Glomerular endothelial cell (primary cell): Measurements from ENCODE around the gene LIPG. TPM values are rescaled to one million over a fixed set of nuclear protein-coding genes. Genes with fewer than 3 reads are reported as not detected.
"Not testable (repeated sequence)": the region's sequence is repeated elsewhere in the genome, so short reads cannot be mapped to it uniquely, and the experiment has no call there.

ENCODE experiments used
- DNase-seq: peaks from one replicate; pipeline ENCODE4 v3.0.0-alpha.2; 2011; ENCODE audit warnings: low read depth, low spot score; ENCODE audit errors: extremely low read depth
- total RNA-seq: library from RNA; depleted of rRNA; stranded (reverse); fragments of >200 nt; gene quantifications from 2 replicates; pipeline ENCODE4 v1.2.3, GENCODE V29; 2015

The LIPG gene
- total RNA-seq, 1 donor from 2014 or later: 185 TPM

DNA sequence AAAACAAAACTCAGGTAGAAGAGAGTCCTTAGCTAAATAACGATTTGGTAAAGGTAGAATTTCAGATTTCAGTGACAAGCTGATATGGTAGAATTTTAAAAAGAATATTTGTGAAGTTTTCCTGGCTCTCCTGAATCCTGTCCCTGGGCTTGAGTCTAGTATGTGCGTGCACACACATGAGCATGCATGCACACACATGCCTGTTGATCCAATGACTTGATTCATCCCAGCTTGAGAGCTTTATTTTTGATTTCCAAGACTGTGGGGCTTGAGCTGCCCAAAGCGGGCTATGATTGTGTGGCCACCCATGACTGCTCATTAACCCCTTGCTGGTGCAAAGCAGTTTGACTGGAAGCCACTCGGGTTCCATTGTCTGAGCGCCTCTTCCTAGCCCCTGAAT, 9.0 kb downstream of the LIPG start:
- no peak for DNase-seq

DNA sequence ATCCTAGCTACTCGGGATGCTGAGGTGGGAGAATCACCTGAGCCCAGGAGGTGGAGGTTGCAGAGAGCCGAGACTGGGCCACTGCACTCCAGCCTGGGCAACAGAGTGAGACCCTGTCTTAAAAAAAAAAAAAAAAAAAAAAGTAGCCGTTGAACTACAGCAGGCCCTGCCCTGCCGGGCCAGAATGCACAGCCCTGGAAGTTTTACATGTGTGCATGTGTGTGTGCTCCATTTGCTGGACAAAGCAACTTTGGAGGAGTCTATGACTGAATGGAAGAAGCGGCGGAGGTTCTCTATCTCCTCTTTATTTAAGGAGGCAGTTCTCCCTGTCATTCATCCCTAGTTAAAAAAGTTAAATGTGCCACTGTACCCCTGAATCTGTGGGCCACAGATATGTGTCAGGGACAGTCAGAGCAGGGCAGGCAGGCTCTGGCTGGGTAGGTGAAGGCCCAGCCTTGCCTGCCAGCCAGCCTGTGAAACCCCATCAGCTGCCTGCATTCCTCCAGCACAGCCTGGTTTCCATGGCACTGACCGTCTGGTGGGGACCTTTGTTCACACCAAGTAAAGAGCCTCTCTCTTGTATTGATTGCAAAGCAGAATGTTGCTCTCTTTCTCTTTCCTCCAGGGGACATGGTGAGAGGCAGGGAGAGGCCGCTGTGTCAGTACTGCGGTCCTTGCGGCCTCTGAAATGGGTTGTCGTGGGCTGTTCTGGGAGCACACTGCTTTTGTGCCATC, 10.9 kb downstream of the LIPG start:
- DNase-seq: no peak

DNA sequence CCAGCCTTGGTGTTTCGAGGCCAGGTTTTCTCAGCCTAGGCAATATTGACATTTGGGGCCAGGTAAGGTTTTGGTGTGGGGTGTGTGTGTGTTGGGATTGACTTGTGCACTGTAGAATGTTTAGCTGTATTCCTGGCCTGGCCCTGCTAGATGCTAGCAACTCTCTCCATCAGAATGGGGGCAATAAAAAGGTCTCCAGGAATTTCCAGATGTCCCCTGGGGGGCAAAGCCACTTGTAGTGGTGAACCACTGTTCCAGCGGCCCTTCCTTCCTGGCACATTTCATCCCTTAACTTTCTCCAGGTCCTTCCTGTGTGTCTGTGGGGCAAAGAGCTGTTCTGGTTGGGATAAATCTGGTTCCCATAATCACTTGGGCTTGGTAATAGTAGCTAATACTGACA, 12.0 kb downstream of the LIPG start:
- no peak for DNase-seq

DNA sequence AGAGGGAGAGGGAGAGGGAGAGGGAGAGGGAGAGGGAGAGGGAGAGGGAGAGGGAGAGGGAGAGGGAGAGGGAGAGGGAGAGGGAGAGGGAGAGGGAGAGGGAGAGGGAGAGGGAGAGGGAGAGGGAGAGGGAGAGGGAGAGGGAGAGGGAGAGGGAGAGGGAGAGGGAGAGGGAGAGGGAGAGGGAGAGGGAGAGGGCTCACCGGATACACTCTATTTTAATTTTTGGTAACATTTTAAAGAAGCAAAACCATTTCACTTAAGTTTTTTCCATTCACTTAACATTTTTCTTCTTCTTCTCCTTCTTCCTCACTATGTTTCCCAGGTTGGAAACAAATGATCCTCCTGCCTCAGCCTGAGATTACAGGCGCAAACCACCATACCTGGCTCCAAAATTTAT, 17.2 kb downstream of the LIPG start:
- not testable (repeated sequence) for DNase-seq

DNA sequence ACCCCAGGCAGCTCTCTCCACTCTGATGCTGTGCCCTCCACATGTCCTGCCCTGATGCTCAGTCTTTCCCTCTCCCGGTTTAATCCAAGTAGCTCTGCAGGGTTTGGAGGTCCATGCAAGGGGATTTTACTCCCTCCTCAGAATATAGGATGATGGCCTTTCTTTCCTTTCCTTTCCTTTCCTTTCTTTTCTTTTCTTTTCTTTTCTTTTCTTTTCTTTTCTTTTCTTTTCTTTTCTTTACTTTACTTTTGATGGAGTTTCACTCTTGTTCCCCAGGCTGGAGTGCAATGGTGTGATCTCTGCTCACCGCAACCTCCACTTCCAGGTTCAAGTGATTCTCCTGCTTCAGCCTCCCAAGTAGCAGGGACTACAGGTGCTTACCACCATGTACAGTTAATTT, 17.7 kb downstream of the LIPG start:
- DNase-seq: not testable (repeated sequence)

DNA sequence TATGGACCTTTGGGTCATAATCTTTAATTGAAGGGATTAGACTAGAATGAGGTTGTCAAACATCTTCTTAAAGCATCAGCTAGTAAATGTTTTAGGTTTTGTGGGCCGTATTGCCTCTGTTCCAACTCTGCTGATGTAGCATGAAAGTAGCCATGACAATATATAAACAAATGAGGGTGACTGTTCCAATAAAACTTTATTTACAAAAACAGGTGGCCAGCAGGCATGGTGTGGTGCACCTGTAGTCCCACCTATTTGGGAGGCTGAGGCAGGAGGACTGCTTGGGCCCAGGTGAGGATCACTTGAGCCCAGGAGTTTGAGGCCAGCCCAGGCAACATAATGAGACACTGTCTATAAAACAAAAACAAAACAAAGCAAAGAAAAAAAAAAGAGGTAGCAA, 18.4 kb downstream of the LIPG start:
- DNase-seq: no peak

DNA sequence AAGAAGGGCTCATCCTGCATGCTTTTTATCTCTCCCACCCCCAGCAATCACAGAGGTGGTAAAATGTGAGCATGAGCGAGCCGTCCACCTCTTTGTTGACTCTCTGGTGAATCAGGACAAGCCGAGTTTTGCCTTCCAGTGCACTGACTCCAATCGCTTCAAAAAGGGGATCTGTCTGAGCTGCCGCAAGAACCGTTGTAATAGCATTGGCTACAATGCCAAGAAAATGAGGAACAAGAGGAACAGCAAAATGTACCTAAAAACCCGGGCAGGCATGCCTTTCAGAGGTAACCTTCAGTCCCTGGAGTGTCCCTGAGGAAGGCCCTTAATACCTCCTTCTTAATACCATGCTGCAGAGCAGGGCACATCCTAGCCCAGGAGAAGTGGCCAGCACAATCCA, 19.5 kb downstream of the LIPG start:
- DNase-seq: no peak

DNA sequence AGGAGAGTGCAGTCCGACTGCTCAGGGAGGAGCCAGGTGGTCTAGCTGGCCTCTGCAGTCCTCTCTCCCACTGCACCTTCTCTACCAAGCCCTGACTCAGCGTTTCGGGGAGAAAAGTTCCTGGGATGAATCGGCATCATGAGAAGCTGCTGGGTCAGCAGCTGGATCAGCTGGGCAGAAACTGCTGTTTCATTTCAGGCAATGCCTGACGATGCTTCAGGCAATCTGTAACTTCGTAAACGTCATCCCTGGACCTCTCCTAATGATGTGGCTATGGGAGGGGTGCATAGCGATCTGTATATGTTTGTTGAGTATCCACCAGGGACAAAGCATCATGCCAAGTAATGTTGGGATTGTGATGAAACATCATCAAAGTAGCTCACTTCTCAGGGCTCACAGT, 20.7 kb downstream of the LIPG start:
- no peak for DNase-seq

DNA sequence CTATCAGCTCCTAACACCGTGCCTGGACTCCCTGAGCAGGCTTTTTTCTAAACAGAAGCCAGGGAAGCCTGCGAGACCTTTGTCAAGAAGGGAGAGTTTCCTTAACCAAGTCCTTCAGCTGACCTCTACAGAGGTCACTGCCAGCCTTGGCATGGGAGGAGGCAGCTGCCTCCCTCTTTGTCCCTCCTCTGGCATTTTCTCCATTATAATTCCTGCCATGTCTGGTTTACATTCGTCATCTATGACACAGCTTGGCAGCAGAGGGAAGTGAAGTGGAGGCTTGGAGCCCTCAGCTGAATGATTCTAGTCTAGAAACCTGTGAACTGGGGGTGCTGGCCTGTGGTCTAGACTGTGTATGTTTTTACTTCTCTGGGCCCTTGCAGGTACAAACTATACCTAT, 22.5 kb downstream of the LIPG start:
- DNase-seq: no peak

DNA sequence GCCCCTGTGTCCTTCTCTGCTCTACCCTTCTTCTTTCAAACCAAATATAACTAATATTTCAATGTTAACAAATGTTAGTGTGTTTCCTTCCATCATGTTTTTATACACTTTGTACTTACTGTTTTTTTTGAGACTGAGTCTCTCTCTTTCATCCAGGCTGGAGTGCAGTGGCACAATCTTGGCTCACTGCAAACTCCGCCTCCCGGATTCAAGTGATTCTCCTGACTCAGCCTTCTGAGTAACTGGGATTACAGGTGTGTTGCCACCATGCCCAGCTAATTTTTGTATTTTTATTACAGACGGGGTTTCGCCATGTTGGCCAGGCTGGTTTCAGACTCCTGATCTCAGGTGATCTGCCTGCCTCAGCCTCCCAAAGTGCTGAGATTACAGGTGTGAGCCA, 23.1 kb downstream of the LIPG start:
- DNase-seq: not testable (repeated sequence)

DNA sequence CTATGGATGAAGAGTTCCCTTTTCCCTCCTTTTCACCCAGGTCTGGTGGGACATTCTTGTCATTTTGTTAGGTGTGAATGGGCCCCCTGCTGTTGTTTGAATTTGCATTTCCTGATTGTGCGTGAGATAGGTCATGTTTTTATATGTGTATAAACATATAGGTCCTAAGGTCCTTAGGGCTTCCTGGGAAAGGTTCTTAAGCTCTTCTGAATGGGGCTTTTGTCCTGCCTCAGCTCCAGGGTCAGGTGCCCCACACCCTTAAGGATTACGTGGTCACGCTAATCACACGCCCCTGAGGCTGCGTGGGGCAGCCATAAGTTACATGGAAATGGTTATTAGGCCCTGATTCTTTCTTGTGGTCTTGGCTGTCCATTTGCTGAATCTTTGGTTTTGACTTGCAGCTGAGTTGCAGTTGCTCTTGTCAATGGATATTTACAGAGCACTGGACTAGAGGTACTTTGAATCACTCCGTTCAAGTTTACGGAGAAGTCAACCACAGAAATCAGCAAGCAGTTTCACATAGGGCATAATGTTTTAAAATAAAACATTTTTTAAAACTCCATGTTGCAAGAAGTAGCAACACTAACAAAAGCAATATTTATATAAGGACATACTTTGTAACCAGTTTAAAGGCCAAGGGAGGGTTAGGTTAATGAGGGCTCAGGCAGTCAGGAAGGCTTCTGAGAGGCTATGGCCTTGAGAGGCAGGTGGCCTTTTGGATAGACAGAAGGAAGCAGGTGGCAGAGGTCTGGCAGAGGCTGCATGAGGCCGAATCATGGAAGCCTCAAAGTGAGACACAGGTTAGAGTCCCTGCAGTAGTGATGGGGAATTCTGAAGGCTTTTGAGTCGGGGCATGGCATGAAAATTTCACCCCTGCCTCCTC, 24.2 kb downstream of the LIPG start:
- no peak for DNase-seq

DNA sequence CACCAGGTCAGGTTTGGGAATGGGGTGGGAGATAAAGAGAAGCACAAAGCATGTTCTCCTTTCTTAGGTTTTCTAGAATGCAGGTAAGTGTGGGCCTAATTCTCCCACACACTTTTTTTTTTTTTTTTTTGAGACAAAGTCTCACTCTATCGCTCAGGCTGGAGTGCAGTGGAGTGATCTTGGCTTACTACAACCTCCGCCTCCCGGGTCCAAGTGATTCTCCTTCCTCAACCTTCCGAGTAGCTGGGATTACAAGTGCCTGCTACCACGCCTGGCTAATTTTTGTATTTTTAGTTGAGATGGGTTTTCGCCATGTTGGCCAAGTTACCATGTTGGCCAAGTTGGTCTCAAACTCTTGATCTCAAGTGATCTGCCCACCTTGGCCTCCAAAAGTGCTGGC, 26.3 kb downstream of the LIPG start:
- DNase-seq: no peak

DNA sequence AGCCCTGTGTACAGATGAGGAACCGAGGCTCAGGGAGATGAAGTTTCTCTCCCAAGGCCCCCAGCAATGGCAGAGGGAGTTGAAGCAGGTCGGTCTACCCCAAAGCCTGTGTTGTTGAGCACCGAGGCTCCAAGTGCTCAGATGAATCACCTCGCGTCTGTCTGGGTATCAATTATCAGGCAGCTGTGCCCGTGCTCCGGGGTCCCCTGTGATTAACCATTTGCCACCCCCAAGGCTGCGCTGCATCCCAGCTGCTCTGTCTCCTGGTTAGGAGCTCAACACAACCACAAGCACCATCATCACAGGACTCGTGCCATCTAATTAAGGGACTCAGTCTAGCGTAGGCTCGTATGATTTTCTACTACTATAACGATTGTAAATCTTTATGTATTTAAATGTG, 27.1 kb downstream of the LIPG start:
- DNase-seq: no peak

DNA sequence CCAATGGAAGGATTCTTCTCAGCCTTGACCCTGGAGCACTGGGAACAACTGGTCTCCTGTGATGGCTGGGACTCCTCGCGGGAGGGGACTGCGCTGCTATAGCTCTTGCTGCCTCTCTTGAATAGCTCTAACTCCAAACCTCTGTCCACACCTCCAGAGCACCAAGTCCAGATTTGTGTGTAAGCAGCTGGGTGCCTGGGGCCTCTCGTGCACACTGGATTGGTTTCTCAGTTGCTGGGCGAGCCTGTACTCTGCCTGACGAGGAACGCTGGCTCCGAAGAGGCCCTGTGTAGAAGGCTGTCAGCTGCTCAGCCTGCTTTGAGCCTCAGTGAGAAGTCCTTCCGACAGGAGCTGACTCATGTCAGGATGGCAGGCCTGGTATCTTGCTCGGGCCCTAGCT, 28.8 kb downstream of the LIPG start:
- DNase-seq: no peak

DNA sequence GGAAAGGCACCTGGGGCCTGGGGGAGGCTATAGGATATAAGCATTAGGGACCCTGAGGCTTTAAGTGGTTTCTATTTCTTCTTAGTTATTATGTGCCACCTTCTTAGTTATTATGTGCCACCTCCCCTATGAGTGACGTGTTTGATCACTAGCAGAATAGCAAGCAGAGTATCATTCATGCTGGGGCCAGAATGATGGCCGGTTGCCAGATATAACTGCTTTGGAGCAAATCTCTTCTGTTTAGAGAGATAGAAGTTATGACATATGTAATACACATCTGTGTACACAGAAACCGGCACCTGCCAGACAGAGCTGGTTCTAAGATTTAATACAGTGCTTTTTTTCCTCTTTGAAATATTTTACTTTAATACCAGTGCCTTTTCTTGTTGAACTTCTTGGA, 29.4 kb downstream of the LIPG start:
- DNase-seq: no peak

DNA sequence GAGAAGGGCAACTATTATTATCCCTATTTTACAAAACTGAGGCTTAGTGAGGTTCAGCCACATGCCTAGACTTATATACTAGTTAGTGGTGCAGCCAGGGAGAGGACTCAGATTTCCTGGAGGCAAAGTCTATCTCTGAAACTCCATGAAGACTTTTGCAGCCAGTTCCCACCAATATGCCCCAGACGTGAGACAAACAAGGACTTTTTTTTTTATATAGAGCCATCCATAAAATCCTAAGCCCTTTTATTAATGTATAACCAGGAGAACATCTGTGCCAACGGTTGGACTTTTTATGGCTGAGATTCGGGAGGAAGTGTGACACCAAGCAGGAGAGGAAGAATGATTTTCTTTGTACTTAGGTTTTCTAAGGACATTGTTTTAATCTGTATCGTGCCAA, 29.9 kb downstream of the LIPG start:
- no peak for DNase-seq

DNA sequence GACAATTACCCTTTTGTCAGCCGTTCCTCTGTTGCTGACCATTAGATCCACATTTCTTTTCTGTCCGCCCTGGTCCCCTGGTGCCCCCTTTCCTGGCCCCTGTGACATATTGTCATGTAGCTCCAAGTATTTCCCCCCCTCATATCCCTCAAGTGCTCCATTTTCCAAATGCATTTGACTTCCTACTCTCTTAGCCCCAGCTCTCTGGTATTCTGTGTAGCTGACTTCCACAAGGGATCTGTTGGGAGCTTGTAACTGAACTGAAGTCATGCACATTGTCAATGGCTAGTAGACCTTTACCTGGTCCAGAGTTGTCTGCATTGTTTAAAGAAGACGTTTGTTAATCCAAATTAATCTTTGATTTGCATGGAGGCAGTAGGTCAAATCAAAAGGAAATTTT, 34.8 kb downstream of the LIPG start:
- no peak for DNase-seq

DNA sequence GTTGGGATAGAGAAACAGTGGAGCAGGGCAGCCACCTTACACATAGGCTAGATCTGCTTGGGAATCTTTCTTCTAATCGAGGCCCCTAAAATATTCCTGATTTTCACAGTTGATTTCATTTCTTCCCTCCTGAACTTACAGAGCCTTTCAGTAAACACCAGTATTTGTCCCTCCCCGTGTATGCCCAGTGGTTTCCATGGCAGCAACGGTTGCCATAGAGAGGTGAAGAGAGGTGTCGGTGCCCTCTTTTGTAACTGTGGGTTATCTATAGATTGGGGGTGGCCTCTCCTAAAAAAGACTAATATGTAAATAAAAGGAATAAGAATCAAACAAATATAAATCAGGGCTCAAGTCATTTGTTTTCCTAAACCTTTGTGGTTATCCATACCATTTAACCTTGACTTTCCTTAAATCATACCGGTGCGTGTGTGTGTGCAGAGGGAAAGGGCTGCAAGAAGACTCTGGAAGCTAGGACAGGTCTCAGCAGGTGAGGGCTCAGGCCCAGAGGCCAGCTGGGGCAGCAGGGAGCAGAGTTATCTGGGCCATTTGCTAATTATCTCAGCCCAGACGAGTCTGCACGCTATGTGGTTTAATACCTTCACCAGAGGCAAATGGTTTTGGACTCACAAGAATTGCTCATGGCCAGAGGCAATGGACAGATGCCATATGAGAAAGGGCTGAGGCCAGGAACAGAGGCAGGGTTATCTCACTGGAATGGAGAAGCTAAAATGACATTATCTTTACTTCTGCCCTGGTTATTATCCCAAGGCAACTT, 35.5 kb downstream of the LIPG start:
- no peak for DNase-seq

DNA sequence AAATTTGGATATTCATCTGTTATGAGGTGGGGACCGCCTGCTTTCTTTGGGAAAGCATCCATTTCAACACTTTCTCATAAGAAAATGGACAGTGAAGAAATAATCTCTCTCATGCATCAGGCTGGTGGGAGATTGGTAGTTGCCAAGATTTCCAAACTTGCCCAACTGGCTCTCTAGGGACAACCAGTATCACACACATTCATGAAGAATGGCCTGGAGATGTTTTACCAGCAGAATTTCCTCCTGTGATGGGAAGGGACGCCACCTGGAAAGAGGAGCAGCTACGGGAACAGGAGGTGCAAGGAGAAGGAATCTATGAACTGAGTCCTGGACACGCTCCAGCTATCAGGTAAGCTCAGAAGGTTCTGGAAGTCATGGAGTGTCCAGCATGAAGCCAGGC, 39.4 kb downstream of the LIPG start:
- no peak for DNase-seq

DNA sequence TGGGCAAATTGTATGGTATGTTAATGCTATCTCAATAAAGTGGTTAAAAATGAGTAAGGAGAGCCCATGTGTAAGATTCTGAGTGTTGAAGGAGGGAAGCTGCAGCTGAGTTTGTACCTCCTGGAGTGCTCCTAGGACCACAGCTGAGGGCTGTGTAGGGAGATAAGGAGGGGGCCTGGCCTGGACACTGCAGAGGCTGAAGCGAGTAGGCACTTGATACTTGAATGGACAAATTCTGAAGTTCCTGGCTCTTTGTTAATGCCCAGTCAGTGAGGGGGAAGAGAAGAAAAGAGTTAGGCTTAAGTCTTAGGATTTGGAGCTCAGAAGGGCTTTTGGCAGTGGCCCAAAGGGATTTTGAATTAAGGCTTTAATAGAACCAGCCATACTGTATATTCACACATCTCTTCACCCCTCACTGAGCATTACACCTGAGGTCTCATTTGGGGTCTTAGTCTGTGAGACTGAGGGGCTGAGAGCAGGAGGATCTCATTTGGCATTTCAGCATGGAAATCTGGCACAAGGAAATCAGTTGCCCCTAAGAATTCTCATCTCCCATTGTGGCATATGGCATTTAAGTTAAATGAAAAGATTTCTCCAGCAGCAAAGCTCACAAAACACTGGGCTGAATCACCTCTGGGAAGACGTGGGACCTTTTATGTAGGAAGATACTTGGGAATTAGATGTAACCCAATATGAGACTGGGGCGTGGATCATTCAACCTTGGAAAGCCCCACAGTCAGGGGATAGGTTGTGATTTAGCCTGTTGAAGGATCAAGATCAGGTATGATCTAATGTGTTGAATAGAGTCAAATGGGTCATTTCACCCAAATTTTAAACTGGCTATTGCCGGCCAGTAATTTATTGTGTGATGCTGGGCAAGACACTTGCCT, 46.8 kb downstream of the LIPG start:
- DNase-seq: no peak
